ENCODE results near the gene CENPN. TPM values are rescaled to one million over a fixed set of nuclear protein-coding genes. Genes with fewer than 3 reads are reported as not detected.

The CENPN gene
- polyA plus RNA-seq, 2 of the 4 experiments (the other 2 are of a cell fraction), result 82.6 to 101 TPM

DNA sequence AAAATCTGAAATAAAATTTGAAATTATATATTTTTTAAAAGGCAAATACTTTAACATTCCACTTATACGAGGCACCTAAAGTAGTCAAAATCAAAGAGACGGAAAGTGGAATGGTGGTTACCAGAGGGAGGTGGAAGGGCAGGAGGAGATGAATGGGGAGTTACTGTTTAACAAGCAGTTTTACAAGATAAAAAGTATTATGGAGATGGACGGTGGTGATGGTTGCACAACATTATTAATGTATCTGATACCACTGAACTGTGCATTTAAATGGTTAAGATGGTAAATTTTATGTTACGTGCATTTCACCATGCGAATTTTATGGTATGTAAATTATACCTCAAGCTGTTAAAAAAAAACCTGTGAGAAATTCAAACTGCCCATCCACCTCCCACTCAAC is 5.7 kb upstream of the CENPN start (continued):
- TF ChIP-seq GATA3 (IDR thresholded peaks at IDR 0.05; ENCODE audit: borderline replicate concordance) (no peak), HOXA7 (CRISPR knock-in tag; IDR thresholded peaks at IDR 0.05) (no peak)
- TF ChIP-seq, protein P1, sequence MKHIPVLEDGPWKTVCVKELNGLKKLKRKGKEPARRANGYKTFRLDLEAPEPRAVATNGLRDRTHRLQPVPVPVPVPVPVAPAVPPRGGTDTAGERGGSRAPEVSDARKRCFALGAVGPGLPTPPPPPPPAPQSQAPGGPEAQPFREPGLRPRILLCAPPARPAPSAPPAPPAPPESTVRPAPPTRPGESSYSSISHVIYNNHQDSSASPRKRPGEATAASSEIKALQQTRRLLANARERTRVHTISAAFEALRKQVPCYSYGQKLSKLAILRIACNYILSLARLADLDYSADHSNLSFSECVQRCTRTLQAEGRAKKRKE (CRISPR knock-in tag; IDR thresholded peaks at IDR 0.05; ENCODE audit: low read depth), result no peak

GRCh38 chr16:81003064-81003463 is 4.0 kb upstream of the CENPN start:
- peaks cover 21% of the 10 kb centered on the region for H3K4me1 ChIP-seq
- DNase-seq (ENCODE audit: low read depth in 1 of 2, low spot score in 1 of 2) (no peak), FAIRE-seq (no peak), ATAC-seq (no peak)
- WGBS (ENCODE audit: missing lambda C conversion rate), result 76% methylated on average over 4 of the region's 4 CpGs
- TF ChIP-seq CBX8 (IDR thresholded peaks at IDR 0.05) (no peak), GATA3 (IDR thresholded peaks at IDR 0.05; ENCODE audit: borderline replicate concordance) (no peak), MAZ (IDR thresholded peaks at IDR 0.05; ENCODE audit: borderline replicate concordance, low read depth, low read length) (no peak), CBX2 (IDR thresholded peaks at IDR 0.05; ENCODE audit: borderline replicate concordance, low read depth) (no peak), TFCP2L1 (CRISPR knock-in tag; IDR thresholded peaks at IDR 0.05) (no peak), EP300 (IDR thresholded peaks at IDR 0.05) (no peak), REST (IDR thresholded peaks at IDR 0.05) (no peak), KDM1A (IDR thresholded peaks at IDR 0.05; ENCODE audit: low read depth) (no peak), CHD2 (IDR thresholded peaks at IDR 0.05; ENCODE audit: low read length, partially characterized antibody) (no peak), HEYL (CRISPR knock-in tag; IDR thresholded peaks at IDR 0.05) (no peak), CHD4 (IDR thresholded peaks at IDR 0.05; ENCODE audit: borderline replicate concordance) (no peak), BHLHE40 (IDR thresholded peaks at IDR 0.05; ENCODE audit: low read depth, low read length) (no peak), RFX5 (IDR thresholded peaks at IDR 0.05) (no peak), ZSCAN20 (CRISPR knock-in tag; IDR thresholded peaks at IDR 0.05) (no peak), JUN (IDR thresholded peaks at IDR 0.05) (no peak), CTCF (IDR thresholded peaks at IDR 0.05) (no peak), SMC3 (IDR thresholded peaks at IDR 0.05) (no peak), EHF (CRISPR knock-in tag; IDR thresholded peaks at IDR 0.05) (no peak), KDM5A (IDR thresholded peaks at IDR 0.05) (no peak), ZFP36 (IDR thresholded peaks at IDR 0.05; ENCODE audit: borderline replicate concordance, partially characterized antibody) (no peak)
- no peaks in the 10 kb centered on the region for H3K9me3 ChIP-seq
- POLR2A ChIA-PET, result no interaction called here
- H3K4me2 ChIP-seq, result no peak overlapping the region
- CTCF ChIA-PET, result interaction anchor here (0.6 to 6.1 kb wide), 9 partner anchors 8 to 34 kb away, joined by 3 to 33 read pairs (median 5); partner anchors contain the start of gene ATMIN
- H3K27ac ChIP-seq, result no peak overlapping the region
- no peak overlapping the region for H3K4me3 ChIP-seq

All from A549 (cell line).